ENCODE results near the gene CITED4.

GRCh38 chr1:40855513-40855912 lies 6.7 kb downstream of the CITED4 start:
- TF ChIP-seq CTCF (conservative IDR thresholded peaks at IDR 0.05 in 1 of 2, IDR thresholded peaks at IDR 0.05 in 1 of 2; ENCODE audit: low read depth in 1 of 2, low read length in 2 of 2) (peak; percentile 13 to 36), EZH2 (IDR thresholded peaks at IDR 0.05; ENCODE audit: low read length, missing control alignments) (no peak)

All from fibroblast of lung (primary cell).